ENCODE measurements around the gene CCND3.
"Not testable (repeated sequence)": the region's sequence is repeated elsewhere in the genome, so short reads cannot be mapped to it uniquely, and the experiment has no call there.

Gene CCND3

DNA sequence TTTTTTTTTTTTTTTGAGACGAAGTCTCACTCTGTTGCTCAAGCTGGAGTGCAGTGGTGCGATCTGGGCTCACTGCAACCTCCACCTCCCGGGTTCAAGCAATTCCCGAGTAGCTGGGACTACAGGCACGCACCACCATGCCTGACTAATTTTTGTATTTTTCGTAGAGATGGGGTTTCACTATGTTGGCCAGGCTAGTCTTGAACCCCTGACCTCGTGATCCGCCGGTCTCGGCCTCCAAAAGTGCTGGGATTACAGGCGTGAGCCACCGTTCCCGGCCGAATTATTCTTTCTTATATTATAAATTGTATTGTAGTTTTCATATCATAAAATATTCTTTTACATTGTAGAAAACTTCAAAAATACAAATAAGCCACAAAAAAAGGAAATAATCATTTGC lies 1.3 kb upstream of the CCND3 start:
- peaks cover 33% of the 10 kb centered on the region for H3K4me1 ChIP-seq (ENCODE audit: control insufficient read depth, insufficient read depth, low read length)
- not testable (repeated sequence) for H3K4me3 ChIP-seq (ENCODE audit: low read length); H3K36me3 ChIP-seq (ENCODE audit: insufficient read depth, low read length); H3K27me3 ChIP-seq (ENCODE audit: control insufficient read depth, insufficient read depth, low read length); H3K9ac ChIP-seq (ENCODE audit: low read depth, low read length); H3K9me3 ChIP-seq (replicated peaks; ENCODE audit: low read length); H3K4me2 ChIP-seq (ENCODE audit: low read length)

DNA sequence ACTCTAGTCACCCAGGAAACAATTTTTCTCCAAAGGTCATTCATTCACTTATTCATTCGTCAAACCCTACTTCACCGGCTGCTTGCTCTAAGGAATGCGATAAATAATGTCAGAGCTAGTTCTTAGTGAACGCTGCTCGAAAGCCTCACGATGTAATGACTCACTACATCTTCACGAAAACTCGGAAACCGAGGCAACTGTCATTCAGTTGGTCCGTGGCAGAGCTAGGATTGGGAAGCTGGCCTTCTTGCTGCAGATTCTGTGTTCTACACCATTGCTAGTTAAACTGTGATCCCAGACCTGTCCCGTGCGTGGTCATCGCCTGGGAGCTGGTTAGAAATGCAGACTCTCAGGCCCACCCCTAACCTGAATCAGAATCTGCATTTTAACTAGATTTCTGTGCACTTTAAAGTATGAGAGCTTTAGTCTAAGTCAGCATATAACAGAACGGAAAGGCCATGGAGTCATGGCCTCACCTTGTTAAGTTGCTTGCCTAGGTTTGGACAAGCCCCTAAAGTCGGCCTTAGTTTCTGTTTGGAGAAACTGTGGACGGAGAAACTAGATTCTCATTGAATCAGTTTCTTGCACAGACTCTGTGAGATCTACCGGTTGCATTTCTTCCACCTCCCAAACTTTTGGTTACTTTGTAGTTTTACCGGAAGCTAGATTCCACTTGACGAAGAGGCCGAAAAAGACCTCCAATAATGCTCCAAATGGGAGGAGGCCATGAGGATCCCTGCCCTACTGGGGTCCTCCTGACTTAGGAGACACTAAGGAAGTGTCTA lies 651 bp upstream of the CCND3 start:
- no peaks in the 10 kb centered on the region for H3K9me3 ChIP-seq (replicated peaks; ENCODE audit: low read length)
- peak overlapping the region; percentile 89 for H3K9ac ChIP-seq (ENCODE audit: low read depth, low read length)
- peaks cover 36% of the 10 kb centered on the region for H3K4me1 ChIP-seq (ENCODE audit: control insufficient read depth, insufficient read depth, low read length)
- H3K36me3 ChIP-seq (ENCODE audit: insufficient read depth, low read length), result peaks cover 11% of the 10 kb centered on the region
- H3K27me3 ChIP-seq (ENCODE audit: control insufficient read depth, insufficient read depth, low read length), result no peaks in the 10 kb centered on the region
- peak overlapping the region; percentile 94 for H3K4me3 ChIP-seq (ENCODE audit: low read length)
- peak overlapping the region; percentile 96 for H3K4me2 ChIP-seq (ENCODE audit: low read length)

DNA sequence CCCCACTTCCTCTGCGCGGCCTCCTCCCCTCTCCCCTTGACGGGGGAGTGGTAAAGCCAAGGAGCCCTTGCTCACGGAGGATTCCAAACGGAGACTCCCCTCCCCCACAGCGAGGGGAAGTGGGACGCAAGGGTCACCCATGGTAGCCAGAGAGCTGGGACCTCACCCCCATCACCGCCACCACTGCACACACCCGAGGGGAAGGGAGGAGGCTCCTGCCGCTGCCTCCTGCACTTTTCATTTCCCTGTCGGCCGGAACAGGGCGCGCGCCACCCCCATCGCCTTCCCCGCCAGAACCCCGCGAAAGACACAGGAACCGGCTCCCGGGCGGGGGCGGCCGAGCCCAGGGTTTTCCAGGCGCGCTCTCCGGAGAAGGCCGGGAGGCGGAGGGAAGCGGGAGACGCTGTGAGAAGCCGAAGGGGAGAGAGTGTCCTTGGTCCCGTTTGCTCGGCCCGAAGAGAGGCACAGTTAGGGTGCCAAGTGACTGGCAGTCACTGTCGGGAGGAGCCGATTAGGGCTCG lies 789 bp downstream of the CCND3 start:
- H3K4me1 ChIP-seq (ENCODE audit: control insufficient read depth, insufficient read depth, low read length), result peaks cover 46% of the 10 kb centered on the region
- peak overlapping the region; percentile 94 for H3K4me3 ChIP-seq (ENCODE audit: low read length)
- no peaks in the 10 kb centered on the region for H3K9me3 ChIP-seq (replicated peaks; ENCODE audit: low read length)
- H3K9ac ChIP-seq (ENCODE audit: low read depth, low read length), result peak overlapping the region; percentile 89
- H3K4me2 ChIP-seq (ENCODE audit: low read length), result peak overlapping the region; percentile 96
- H3K36me3 ChIP-seq (ENCODE audit: insufficient read depth, low read length), result peaks cover 21% of the 10 kb centered on the region
- H3K27me3 ChIP-seq (ENCODE audit: control insufficient read depth, insufficient read depth, low read length), result no peaks in the 10 kb centered on the region

DNA sequence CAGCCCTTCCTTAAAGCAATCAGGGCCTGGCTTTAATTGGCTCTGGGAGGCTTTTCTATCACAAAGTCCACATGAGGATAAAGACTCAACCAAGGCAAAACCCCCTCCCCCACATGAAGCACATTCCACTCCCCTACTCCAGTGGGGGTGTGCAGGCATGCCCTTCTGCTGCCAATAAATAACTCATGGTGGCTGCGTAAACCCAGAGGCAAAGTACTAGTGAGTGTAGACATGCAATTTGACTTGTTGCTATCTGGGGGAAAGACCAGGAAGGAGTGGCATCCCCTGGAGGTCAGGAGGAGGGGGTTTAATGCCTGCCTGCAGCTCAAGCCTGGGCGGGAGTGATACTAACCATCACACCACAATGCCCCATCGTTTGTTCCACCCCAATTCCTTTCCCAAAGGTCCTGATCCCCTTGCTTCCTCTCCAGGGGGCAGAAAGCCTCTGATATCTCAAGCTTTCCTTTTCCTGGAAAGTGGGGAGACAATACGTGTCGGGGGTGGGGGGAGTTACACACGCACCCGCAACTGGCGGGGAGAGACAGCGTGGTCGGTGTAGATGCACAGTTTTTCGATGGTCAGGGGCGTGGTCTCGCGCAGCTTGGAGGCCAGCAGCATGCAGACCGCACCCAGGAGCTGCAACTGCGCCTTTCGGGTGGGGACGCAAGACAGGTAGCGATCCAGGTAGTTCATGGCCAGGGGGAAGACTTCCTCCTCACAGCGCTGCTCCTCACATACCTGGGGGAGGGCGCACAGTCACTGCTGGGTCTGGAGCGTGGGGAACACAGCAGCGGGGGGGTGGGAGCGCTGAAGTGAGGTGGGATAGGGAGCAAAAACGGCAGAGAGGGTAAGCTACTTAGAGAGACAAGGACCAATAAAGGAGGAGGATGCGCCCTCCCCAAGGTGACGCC lies 1.5 kb downstream of the CCND3 start:
- H3K4me3 ChIP-seq (ENCODE audit: low read length), result peak overlapping the region; percentile 94

DNA sequence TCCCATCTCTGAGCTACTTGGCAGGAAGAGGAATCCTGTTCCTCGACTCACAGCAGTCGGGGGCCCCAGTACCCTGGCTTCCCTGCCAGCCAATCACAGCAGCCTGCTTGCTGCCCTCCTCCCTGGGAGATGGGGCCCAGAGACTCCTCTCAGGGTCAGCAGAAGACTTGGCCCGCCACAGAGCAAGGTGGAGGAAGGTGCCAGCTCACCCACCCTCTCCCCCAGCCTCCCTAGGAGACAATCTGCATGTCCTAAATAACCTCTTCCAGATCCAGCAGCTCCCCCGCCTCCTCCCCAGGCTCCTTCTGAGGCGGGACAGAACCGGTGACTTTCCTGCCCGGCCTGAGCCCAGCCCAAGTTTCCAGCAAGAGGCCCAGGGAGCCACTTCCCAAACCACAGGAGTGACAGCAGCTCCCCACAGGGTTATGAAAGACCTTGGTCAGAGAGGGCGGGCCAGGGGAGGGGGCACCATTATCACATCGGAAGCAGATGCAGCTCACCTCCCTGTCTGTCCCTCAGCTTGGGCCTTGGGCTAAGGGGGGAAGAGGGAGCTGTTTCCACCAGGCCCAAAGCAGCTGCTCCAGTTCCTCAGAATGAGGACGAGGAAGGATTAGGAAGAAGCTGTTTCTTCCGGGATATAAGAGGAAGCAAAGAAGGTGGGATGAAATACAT lies 2.3 kb downstream of the CCND3 start:
- peak overlapping the region; percentile 96 for H3K4me2 ChIP-seq (ENCODE audit: low read length)
- H3K4me3 ChIP-seq (ENCODE audit: low read length), result peak overlapping the region; percentile 94
- no peaks in the 10 kb centered on the region for H3K9me3 ChIP-seq (replicated peaks; ENCODE audit: low read length)
- H3K4me1 ChIP-seq (ENCODE audit: control insufficient read depth, insufficient read depth, low read length), result peaks cover 51% of the 10 kb centered on the region
- H3K9ac ChIP-seq (ENCODE audit: low read depth, low read length), result peak overlapping the region; percentile 89
- no peaks in the 10 kb centered on the region for H3K27me3 ChIP-seq (ENCODE audit: control insufficient read depth, insufficient read depth, low read length)
- H3K36me3 ChIP-seq (ENCODE audit: insufficient read depth, low read length), result peaks cover 36% of the 10 kb centered on the region

More for the DNA sequence above, 1.5 kb downstream of the CCND3 start:
- H3K4me1 ChIP-seq (ENCODE audit: control insufficient read depth, insufficient read depth, low read length), result peaks cover 48% of the 10 kb centered on the region
- no peaks in the 10 kb centered on the region for H3K9me3 ChIP-seq (replicated peaks; ENCODE audit: low read length)
- no peaks in the 10 kb centered on the region for H3K27me3 ChIP-seq (ENCODE audit: control insufficient read depth, insufficient read depth, low read length)
- H3K36me3 ChIP-seq (ENCODE audit: insufficient read depth, low read length), result peaks cover 28% of the 10 kb centered on the region
- H3K9ac ChIP-seq (ENCODE audit: low read depth, low read length), result peak overlapping the region; percentile 89
- peak overlapping the region; percentile 96 for H3K4me2 ChIP-seq (ENCODE audit: low read length)

DNA sequence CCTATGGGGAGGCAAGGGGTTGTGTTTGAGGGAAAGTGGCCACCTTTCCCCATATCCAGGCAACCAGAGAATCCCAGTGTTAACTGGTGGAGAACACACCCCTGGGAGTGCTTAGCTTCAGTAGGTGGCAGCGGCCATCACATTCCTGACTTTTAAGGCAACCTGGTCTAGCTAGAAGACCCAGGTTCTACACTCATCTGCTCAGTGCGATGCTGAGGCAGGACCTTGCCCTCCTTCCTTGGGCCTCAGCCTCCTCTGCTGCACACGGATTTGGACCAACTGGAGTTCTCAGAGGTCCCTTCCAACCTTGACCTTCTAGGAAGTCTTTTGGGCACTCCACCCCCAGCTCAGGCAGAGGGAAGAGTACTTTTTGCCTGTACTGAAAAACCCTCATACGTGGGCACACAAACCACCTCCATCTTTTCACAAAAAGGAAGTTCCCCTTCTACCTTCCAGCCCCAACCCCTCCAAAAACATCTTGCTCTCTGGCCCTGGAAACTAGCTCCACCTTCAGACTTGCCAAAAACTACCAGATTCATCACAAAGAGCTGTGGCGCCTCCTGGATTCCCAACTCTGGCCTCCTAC lies 2.9 kb downstream of the CCND3 start:
- H3K9ac ChIP-seq (ENCODE audit: low read depth, low read length), result peak overlapping the region; percentile 89
- H3K4me1 ChIP-seq (ENCODE audit: control insufficient read depth, insufficient read depth, low read length), result peaks cover 51% of the 10 kb centered on the region
- peak overlapping the region; percentile 94 for H3K4me3 ChIP-seq (ENCODE audit: low read length)
- no peaks in the 10 kb centered on the region for H3K9me3 ChIP-seq (replicated peaks; ENCODE audit: low read length)
- H3K27me3 ChIP-seq (ENCODE audit: control insufficient read depth, insufficient read depth, low read length), result no peaks in the 10 kb centered on the region
- peak overlapping the region; percentile 96 for H3K4me2 ChIP-seq (ENCODE audit: low read length)
- H3K36me3 ChIP-seq (ENCODE audit: insufficient read depth, low read length), result peaks cover 41% of the 10 kb centered on the region

DNA sequence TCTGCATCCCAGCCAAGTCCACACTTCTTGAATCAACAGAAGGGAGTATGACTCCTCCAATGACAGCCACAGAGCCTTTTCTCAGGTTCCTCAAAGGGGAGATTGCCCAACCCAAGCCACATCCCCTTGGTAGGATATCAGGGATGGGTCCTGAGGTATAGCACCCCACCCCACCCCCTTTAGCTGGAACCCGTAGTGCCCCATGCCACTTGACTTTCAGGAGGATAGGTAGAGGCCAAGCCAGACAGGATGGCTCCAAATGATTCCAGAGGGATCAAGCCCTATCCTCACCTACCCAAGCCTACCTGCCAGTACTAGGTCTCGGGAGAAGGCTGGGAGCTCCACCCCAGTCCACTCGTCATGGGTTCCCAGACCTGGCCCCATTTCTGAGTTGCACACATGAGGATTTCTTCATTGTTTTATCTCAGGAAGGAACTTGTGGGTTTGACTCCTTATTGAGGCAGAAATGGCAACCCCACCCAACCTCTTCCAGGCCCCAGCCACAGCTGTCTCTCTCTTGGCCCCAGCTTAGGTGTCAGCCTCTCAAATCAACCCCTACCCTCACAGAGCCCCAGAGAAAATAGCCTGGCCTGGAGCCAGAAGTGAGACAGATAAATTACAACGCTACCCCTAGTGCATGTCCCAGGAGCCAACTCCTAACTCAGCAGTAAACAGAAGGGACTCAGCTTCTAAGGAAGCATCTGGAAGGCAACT lies 3.6 kb downstream of the CCND3 start:
- H3K4me1 ChIP-seq (ENCODE audit: control insufficient read depth, insufficient read depth, low read length), result peaks cover 51% of the 10 kb centered on the region
- H3K27me3 ChIP-seq (ENCODE audit: control insufficient read depth, insufficient read depth, low read length), result no peaks in the 10 kb centered on the region

DNA sequence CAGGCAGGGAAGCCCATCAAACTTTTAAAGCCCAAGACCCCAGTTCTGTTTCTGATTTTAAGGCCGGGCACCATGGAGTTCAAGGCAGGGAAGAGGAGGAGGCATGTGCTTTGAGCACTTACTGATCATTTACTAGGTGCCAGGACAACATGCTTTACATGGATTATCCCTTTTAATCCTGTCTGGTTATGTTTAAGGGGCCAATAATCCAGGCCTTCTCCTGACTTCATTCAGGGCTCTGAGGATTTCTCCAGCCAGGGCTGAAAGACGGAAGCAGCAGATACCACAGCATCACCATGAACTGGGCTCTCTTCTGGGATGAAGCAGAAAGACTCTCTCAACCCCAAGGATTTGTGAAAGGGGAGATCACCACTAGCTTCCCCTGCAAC lies 4.1 kb downstream of the CCND3 start:
- Histone ChIP-seq H3K9ac (ENCODE audit: low read depth, low read length) (no peak overlapping the region), H3K4me3 (ENCODE audit: low read length) (no peak overlapping the region), H3K27me3 (ENCODE audit: control insufficient read depth, insufficient read depth, low read length) (no peaks in the 10 kb centered on the region), H3K9me3 (replicated peaks; ENCODE audit: low read length) (no peaks in the 10 kb centered on the region), H3K4me1 (ENCODE audit: control insufficient read depth, insufficient read depth, low read length) (peaks cover 49% of the 10 kb centered on the region), H3K4me2 (ENCODE audit: low read length) (no peak overlapping the region), H3K36me3 (ENCODE audit: insufficient read depth, low read length) (peaks cover 52% of the 10 kb centered on the region)

More for the DNA sequence above, 3.6 kb downstream of the CCND3 start:
- no peaks in the 10 kb centered on the region for H3K9me3 ChIP-seq (replicated peaks; ENCODE audit: low read length)
- no peak overlapping the region for H3K9ac ChIP-seq (ENCODE audit: low read depth, low read length)
- no peak overlapping the region for H3K4me3 ChIP-seq (ENCODE audit: low read length)
- peaks cover 46% of the 10 kb centered on the region for H3K36me3 ChIP-seq (ENCODE audit: insufficient read depth, low read length)
- peak overlapping the region; percentile 96 for H3K4me2 ChIP-seq (ENCODE audit: low read length)

DNA sequence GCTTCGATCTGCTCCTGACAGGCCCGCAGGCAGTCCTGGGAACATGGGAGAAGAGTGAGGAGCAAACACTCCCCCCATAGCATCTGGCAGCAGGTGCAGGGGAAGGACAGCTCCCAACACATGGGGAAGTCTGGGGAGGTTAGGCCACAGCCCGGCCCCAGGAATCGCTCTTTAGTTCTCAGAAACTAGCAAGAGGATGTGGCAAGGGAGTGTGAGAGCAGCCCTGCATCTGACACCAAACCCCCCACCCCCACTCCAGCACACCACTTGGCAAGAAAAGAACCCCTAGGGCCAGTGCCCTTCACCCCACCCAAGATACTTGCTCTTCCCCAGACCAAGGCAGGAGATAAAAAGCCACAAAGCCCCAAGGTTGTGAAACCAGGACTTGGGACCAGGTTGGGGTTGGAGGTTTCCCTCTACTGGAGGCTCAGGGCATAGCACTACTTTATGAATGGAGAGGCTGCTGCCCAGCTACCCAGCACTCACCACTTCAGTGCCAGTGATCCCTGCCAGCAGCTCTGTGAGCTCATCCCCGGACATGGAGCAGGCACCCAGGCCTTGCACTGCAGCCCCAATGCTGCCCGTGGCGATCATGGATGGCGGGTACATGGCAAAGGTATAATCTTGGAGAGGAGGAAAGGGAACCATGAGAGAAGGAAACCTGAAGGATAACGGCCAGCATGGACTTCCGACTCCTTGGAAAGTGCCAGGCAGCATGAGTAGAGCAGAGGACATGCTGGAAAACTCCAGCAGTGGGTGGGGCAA lies 5.4 kb downstream of the CCND3 start:
- no peak overlapping the region for H3K4me2 ChIP-seq (ENCODE audit: low read length)
- no peak overlapping the region for H3K9ac ChIP-seq (ENCODE audit: low read depth, low read length)
- no peaks in the 10 kb centered on the region for H3K9me3 ChIP-seq (replicated peaks; ENCODE audit: low read length)
- no peak overlapping the region for H3K4me3 ChIP-seq (ENCODE audit: low read length)
- peaks cover 45% of the 10 kb centered on the region for H3K4me1 ChIP-seq (ENCODE audit: control insufficient read depth, insufficient read depth, low read length)
- no peaks in the 10 kb centered on the region for H3K27me3 ChIP-seq (ENCODE audit: control insufficient read depth, insufficient read depth, low read length)
- H3K36me3 ChIP-seq (ENCODE audit: insufficient read depth, low read length), result peaks cover 64% of the 10 kb centered on the region

DNA sequence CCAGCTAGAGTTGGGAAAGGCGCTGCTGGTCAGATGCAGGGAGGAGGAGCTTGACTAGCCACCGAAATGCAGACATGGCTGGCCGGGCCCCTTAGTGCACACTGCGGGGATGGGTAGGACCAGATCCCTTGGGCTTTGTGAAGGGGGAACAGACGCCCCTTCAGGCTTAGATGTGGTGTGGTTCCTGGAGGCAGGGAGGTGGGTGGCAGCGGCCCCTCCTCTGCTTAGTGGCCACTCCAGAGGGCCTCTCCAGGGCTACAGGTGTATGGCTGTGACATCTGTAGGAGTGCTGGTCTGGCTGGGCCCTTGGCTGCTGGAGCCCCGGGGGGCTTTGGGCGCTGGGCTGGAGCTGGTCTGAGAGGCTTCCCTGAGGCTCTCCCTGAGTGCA lies 5.9 kb downstream of the CCND3 start:
- peaks cover 45% of the 10 kb centered on the region for H3K4me1 ChIP-seq (ENCODE audit: control insufficient read depth, insufficient read depth, low read length)
- H3K9me3 ChIP-seq (replicated peaks; ENCODE audit: low read length), result no peaks in the 10 kb centered on the region
- H3K4me2 ChIP-seq (ENCODE audit: low read length), result no peak overlapping the region
- H3K27me3 ChIP-seq (ENCODE audit: control insufficient read depth, insufficient read depth, low read length), result no peaks in the 10 kb centered on the region
- peaks cover 70% of the 10 kb centered on the region for H3K36me3 ChIP-seq (ENCODE audit: insufficient read depth, low read length)
- H3K4me3 ChIP-seq (ENCODE audit: low read length), result no peak overlapping the region
- no peak overlapping the region for H3K9ac ChIP-seq (ENCODE audit: low read depth, low read length)
